HG02884 (cell line): ENCODE data around the gene SF3B2.
"Not testable (repeated sequence)": the region's sequence is repeated elsewhere in the genome, so short reads cannot be mapped to it uniquely, and the experiment has no call there.

Experiments used
- ATAC-seq: cut with Tn5 transposase; IDR thresholded peaks from one replicate; pipeline ENCODE4 v1.9.1; 2021; ENCODE audit warnings: mild to moderate bottlenecking, moderate library complexity; ENCODE audit not compliant: unreplicated experiment

SF3B2 gene

DNA sequence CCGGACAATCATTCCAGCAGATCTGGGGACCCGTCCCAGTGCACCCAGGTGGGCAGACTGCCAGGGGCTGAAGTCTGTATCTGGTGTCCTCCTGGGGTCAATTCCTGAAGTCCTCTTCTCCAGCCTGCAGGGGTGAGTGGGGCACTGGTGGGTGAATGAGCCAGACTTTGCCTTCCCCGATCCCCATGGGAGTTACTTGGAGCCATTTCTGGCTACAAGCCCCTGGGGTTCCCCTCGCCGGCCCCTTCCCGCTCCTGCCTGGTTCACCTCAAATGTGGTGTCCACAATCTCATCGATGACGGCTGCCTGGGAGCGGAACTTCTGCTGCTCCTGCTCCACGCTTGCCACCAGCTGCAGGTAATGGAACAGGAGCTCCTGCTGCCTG lies 35.4 kb upstream of the SF3B2 start:
- no peak for ATAC-seq

DNA sequence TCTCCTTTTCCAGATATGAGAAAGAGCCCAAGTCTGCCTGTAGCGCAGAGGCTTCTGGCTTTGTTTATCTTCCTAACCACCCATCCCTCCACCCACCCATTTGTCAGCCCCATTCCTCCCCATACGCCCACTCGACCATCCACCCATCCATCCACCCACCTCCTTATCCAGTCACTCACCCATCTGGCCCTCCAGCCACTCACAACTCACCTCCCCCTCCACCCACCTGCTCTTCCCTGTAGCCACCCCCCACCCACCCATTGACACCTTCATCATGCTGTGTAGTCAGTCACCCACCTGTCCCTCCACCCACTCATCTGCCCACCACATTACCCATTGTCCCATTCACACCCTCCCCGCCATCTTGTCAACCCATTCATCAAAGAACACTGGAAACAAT lies 34.8 kb upstream of the SF3B2 start:
- no peak for ATAC-seq

DNA sequence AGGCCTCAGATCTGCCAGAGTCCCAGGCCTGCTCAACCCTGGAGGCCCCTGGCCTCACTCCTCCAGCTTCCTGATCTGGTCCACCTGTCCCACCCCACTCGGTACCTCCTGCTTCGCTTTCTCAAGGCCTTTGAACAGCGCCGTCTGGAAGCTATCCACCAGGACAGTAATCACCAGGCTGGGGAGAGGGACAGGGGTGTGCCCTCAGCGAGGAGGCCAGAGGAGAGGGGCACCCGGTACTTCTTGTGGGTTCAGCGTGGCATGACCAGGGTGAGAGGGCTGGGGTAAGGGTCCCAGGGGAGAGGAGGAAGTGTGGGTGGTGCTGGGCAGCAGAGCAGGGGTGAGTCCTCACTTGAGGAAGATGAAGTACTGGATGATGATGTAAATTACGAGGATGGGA lies 32.0 kb upstream of the SF3B2 start:
- no peak for ATAC-seq

DNA sequence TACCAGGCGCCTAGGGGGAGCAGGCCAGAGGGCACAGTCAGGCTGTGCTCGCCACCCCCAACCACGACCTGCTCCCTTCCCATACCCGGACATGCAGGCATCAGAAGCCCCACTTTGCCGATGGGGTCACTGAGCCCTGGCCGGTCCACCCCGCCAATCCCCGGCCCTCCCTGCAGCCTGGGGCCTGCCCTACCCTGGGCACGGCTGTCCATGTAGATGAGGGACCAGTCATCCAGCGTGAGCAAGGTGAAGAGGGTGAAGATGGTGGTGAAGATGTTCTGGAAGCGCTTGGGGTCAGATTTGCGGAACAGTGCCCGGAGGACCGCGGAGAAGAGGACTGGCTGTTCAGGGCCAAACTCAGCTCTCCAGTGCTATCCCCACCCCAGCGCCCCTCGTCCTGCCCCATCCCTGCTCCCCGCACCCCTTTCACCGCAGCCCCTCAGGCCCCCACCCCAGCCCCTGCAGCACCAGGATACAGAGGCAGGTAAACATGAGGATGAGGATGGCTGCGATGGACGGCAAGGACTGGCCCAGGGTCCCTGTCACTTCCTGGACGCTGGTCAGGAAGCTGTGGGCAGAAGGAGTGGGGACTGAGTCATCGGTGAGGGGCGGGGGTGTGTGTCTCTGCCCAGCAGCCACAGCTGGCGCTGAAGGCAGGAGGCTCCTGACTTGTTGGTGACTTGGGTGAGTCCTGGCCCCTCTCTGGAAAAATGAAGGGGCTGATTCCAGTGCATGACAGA lies 31.4 kb upstream of the SF3B2 start:
- ATAC-seq: no peak

DNA sequence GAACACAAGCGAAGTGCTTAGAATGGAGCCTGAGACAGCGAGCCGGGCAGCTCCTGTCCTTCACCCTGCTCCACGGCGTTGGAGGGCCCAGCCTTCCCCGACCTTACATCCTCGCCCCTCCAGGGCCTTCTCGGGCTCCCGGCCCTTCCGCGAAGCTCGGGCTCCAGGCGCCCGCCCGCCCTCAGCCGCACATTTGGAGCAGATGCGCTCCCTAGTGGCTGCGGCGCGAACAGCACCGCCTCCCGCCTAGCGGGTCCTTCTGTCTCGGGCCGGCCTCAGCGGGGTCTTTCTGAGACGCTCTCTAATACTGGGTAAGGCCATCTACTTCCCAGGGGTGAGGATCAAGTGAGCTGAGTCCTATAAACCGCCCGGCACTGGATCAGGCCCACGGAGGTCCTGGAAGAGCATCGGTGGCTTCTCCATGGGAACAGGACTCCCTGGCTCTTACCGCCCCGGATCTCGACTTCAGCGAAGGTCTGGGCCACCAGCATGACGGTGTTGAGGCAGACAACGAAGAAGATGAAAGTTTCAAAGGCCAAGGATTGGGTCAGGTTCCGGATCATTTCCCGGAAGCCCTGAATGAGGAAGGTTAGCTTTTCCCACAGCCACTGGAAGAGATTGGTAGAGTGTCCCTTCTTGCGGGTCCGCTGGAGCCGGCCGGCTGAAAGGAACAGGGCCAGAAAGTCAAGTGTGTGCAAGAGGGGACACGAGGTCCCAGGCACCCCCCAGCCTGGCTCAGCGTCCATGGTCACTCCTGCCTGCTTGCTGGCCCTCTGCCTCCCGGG lies 29.6 kb upstream of the SF3B2 start:
- no peak for ATAC-seq

DNA sequence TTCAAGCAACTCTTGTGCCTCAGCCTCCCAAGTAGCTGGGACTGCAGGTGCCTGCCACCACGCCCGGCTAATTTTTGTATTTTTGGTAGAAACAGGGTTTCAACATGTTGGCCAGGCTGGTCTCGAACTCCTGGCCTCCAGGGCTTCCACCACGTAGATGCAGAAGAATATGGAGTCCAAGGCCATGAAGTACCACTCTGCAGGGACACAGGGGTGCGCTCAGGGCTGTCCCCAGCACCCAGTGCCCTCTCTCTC lies 29.1 kb upstream of the SF3B2 start:
- not testable (repeated sequence) for ATAC-seq

DNA sequence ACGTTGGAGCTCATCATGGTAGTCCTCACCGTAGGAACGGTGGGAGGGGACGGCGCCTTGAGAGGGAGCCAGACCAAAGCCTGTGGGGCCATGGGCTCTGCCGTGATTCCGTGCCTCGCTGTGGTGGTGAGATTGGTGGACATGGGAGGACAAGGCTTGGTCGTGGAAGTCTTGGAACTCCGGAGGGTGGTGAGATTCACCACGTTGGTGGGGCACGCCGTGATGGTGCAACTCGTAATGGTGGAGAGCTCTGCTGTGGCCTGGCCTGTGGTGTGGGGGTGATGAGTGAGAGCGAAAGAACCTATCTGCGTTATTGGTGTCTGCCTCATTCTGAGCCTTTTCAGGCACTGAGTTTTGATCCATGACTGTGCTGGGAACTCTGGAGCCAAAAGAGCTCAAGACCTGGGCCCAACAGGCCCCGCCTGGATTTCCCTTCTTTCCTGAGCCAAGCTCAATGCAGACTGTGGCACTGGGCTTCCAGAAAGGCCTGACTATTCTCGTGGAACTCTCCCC lies 26.1 kb upstream of the SF3B2 start, which contains the start of gene CATSPER1:
CATSPER1 (minus strand) TSS at position 463 of the 513 bp plus-strand sequence; CDS start at position 363, 100 bp downstream.
- ATAC-seq: no peak

DNA sequence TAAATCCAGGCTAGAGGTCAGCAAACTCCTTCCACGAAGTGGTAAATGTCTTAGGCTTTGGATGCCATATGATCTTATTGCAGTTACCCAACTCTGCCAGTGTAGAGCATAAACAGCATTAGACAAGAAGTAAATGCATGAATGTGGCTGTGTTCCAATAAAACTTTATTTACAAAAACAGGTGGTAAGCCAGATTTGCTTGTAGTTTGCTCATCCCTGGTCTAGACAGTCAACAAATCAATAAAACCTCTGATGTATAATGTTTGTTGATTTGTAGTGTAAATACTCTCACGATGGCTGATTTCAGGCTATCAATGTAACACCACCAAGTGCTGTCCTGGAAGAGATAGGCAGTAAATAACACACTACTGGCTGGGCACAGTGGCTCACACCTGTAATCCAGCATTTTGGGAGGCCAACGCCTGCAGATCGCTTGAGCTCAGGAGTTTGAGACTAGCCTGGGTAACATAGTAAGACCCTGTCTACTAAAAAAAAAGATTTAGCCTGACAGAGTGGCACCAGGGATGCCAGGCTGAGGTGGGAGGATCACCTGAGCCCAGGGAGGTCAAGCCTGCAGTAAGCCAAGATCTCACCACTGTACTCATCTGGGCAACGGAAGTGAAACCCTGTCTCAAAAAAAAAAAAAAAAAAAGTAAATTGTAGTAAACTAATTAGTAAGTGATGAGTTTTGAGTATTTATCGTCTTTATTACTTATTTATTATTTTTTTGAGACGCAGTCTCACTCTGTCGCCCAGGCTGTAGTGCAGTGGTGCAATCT lies 19.0 kb upstream of the SF3B2 start:
- no peak for ATAC-seq

DNA sequence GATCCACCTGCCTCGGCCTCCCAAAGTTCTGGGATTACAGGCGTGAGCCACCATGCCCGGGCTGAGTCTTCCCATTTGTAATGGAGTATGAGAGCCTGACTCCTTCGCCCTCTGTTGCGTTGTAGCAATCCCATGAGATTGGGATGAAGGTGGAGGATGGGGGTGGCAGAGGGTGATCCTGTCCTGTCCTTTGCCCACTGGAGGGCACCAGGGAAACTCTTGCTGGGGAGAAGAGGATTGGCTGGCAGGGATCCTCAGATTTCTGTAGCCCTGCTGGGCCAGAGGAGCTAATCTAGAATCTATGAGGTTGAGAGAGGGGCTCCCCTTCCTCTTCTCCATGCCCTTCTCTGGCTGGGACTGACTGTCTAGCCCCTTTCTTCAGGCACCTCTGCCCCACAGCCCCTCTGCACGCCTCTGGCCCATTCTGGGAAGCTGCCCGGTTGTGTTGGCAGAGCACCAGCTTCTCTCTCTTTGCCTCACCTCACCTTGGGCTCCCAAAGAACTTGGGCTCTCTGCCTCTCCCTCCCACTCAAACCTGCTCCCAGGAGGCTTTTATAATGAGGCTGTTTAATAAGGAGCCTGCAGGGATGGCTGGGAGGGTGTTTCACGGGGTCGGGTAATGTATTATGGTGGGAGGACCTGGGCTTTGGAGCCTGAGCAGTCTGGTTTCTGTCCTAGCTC lies 16.4 kb upstream of the SF3B2 start:
- ATAC-seq: no peak

DNA sequence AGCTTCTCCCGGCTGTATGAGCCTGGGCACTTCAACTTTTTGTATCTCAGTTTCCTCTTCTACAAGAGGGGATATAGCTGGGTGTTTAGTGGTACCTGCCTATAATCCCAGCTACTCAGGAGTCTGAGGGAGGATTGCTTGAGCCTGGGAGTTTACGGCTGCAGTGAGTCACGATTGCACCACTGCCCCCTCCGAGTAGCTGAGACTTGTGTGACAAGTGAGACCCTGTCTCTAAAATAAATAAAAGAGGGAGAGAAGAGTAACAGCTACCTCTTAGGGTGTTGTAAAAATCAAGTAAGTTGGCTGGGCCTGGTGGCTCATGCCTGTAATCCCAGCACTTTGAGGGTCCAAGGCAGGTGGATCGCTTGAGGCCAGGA lies 15.8 kb upstream of the SF3B2 start:
- no peak for ATAC-seq

DNA sequence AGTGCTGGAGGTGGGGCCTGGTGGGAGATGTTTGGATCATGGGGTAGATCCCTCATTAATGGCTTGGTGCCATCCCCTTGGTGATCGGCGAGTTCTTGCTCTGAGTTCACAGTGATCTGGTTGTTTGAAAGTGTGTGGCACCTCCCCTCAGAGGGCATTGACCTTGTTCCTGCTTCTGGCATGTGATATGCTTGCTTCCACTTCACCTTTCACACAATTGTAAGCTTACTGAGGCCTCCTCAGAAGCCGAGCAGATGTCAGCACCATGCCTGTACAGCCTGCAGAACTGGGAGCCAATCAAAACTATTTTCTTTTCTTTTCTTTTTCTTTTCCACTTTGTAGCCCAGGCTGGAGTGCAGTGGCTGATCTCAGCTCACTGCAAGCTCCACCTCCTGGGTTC lies 14.8 kb upstream of the SF3B2 start:
- no peak for ATAC-seq

DNA sequence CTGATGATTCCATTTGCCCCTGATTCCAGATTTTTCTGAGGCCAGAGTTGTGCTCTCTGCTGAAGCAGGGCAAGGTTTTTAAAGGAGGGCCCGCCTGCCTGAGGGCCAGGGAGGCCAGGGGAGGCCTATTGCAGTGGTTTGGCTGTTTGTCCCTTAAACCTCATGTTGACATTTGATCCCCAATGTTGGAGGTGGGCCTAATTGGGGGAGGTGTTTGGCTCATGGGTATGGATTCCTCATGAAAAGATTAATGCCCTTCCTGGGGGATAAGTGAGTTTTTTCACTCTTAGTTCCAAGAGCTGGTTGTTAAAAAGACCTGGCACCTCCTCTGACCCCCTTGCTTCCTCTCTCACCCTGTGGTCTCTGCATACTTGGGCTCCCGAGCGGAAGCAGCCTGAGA lies 12.4 kb upstream of the SF3B2 start:
- no peak for ATAC-seq

DNA sequence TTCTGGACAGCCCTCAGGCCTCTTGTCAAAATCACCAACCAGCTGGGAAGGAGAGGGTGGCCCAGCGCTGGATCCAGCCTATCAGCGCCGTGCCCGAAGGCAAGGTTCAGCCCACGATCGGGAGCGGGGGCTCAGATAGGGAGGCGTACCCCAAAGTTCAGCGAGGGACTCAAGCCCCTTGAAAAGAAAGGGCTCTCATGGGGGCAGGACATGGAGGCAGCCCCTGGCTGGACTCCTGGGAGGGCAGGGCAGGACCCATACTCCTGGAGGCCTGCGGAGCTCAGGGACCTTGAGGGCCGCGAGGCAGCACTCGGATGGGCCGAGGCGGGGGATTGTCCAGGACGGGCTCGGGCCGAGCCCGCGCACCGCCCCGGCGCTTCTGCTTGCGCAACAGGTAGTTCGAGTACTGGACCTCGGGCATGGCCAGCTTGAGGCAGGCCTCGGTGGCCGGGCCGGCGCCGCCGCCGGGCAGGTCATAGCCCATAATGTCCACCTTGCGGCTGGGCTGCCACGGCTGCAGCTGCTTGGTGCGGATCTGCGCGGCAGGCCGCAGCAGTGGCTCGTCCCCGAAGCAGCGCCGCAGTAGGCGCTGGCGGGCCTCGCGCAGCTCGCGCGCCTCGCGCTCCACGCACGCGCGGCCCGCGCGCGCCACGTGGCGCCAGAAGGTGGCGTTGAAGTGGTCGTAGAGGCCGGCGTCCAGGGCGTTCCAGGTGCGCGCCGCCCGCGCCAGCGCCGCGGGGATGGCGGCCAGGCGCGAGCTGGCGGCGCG lies 9.8 kb upstream of the SF3B2 start:
- ATAC-seq: no peak

DNA sequence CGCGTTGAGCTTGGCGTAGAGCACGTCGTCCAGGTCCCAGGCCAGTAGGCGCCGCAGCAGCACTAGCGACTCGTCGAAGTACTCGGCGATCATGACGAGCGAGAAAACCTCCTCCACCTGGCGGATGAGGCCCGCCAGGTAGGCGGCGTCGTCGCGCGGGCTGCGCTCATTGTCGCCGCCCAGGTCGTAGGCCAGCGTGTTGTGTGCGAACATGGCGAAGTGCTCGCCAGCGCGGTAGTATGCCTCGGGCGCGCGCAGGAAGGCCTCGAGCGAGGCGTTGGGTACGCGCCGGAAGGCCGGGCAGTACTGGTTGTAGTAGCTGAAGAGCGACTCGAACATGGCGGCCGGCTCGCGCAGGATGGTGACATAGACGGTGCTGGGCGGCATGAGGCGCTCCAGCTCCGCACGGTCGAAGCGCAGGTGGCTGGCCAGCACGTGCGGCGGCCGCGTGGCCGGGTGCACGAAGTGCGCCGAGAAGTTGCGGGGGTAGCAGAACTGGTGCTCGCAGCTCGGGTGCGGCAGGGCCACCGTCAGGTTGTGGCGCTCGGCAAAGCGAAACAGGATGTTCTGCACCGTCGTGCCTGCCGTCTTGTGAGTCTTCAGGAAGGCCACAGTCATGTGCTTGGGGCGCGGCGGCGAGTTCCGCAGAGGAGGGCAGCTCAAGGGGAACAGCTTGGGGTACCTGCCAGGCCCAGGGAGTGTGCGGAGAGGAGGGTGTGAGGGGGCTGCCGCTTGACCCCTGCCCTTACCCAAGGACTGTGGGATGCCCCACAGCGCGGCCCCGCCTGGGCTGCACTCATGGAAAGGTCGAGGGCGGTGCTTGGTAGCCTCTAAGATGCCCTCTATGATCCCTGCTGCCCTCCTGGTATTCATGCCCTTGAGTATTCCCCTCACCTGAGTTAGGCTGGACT lies 8.9 kb upstream of the SF3B2 start:
- no peak for ATAC-seq

DNA sequence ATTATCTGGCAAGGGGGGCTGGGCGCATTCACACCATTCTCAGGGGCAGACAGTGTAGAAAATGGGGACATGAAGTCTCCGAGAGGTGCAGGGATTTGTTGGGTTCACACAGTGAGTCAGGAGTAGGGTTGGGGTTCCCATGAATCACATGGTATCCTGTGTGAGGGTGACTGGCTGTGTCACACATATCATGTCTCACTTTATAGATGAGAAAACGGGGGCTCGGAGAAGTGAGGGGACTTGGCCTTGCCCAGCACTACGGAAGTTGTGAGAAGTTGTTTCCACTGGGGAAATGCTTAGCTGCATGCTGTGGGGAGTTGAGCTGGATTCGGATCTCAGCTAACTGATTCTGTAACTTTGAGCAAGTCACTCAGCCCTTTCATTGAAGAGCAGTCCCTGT lies 7.4 kb upstream of the SF3B2 start:
- ATAC-seq: no peak

DNA sequence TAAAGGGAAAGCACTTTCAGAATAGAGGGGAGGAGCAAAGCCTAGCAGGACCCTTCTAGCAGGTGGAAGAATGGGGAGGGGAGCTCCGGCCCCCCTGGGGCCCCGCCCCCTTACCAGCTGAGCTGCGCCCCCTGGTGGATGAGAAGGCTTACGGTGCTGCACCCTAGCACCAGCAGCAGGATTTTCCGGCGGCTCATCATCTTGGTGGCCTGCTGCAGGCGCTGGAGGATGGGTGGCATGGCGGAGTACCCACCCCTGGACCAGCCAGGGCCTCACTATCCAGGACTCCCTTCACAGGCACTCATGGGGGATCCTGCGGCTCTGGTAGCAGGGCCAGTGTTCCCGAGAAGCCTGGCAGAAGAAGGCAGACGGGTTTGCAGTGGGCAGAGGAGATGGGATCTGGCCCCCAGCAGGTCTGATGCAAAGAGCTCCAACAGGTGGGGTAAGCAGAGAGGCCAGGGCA lies 7.0 kb upstream of the SF3B2 start:
- ATAC-seq: no peak

DNA sequence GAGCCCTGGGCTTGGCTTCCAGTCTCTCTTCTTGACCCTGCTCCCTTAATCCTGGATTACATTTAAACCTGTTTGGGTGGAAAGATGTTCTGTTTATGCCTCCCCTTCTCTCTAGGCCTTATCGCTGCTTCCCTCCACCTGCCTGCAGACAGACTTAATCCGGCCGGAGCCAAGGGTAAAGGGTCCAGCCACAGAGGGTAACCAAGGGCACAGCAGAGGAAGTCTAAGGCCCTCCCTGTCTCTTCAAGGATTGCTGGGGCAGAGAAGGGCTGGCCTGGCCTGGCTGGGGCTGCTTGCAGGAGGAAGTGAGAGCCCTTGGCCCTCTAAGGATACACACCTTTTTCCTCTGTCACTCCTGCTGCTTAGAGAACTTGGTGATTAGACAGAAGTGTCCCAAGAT lies 5.3 kb upstream of the SF3B2 start:
- no peak for ATAC-seq

DNA sequence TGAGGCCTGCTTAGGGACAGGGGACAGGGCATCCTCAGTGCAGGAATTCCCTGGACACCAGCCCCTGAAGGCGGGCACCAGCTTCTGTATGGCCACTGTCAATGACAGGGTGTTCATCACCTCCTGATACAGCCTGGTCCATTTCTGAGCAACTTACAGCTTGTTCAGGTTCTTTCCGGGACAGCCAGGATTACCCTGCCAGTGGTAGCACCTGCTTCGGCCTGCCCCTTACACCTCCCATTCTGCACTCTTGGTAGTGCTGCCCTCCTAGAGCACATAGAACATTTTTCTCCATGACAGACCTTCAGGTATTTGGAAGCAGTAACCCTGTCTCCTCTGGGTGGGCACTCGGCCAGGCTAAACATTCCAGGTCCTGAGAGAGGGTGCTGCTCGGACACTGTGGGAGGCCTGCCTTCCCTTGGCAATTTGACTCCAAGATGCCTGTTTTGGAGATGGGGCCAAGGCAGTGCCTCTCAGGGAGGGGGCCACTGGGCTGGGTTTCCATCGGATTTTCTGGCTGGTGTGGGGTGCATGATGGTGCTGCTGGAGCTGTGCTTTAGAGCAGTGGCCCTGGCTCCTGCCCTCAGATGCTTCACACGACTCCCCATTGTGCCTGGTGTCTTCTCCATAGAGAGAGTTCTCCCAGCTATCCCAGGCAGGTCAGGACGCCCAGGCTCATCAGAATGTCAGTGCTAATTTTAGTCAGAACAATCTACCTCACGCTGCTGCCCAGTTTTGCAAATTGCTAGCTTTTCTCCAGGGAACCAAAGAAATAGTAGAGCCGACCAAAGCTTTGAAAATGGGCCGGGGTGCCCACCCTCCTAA lies 4.4 kb upstream of the SF3B2 start:
- no peak for ATAC-seq
